Heart right ventricle (tissue), 16 donors: ENCODE measurements around the gene NRROS. TPM values are rescaled to one million over a fixed set of nuclear protein-coding genes. Genes with fewer than 3 reads are reported as not detected.

Experiments used
- ATAC-seq, 8 donors: fragments of 200-7000 bp; cut with Tn5 transposase; one replicate each; pipeline ENCODE4 v1.9.1; 2020; ENCODE audit warnings: mild to moderate bottlenecking in 8 of 8, moderate library complexity in 8 of 8, moderate number of reproducible peaks in 1 of 8
- DNase-seq, 2 donors: peaks; one replicate each; pipeline ENCODE4 v3.0.0-alpha.2; 2020
- H3K27ac ChIP-seq, 10 donors: fragments of 200-600 bp; sonication (generic) in 2 of 10; one replicate each; pipeline versions ENCODE4 v1.5.0 to v1.8.0; 2020 to 2022; ENCODE audit warnings: mild to moderate bottlenecking in 3 of 10
- H3K27me3 ChIP-seq, 7 donors: fragments of 200-600 bp; one replicate each; pipeline ENCODE4 v1.8.0; 2021 to 2022; ENCODE audit warnings: mild to moderate bottlenecking in 2 of 7
- H3K36me3 ChIP-seq, 9 donors: fragments of 200-600 bp; sonication (generic) in 1 of 9; one replicate each; pipeline versions ENCODE4 v1.5.0 to v1.8.0; 2020 to 2022; ENCODE audit warnings: mild to moderate bottlenecking in 2 of 9
- H3K4me1 ChIP-seq, 9 donors: fragments of 200-600 bp; sonication (generic) in 1 of 9; one replicate each; pipeline versions ENCODE4 v1.5.0 to v1.8.0; 2020 to 2022; ENCODE audit warnings: mild to moderate bottlenecking in 4 of 9
- H3K4me3 ChIP-seq, 10 donors: fragments of 200-600 bp; sonication (generic) in 2 of 10; one replicate each; pipeline versions ENCODE4 v1.5.0 to v1.8.0; 2020 to 2022; ENCODE audit warnings: mild to moderate bottlenecking in 7 of 10, moderate library complexity in 2 of 10
- H3K9me3 ChIP-seq, 11 donors: fragments of 200-600 bp in 10 of 11; sonication (generic) in 2 of 11; one replicate each; pipeline versions ENCODE4 v1.5.0 to v1.8.0; 2013 to 2022; ENCODE audit warnings: mild to moderate bottlenecking in 2 of 11, control low read depth in 1 of 11, moderate library complexity in 1 of 11
- WGBS, 2 donors: extraction: QIAGEN DNeasy Blood & Tissue Kit; methylation state at CpG; one replicate each; pipeline ENCODE4 v1.1.7; 2013; ENCODE audit warnings: inconsistent platforms in 1 of 2; 5-methylcytosine and 5-hydroxymethylcytosine counted together
- intact Hi-C, 10 donors: fragments of 100-400 bp; cut with DNase I; formaldehyde crosslinking; loops; one replicate each; pipeline versions ENCODE4 v1.11.1 to v1.14.2; 2022
- polyA plus RNA-seq, 2 donors: library from polyadenylated mRNA; stranded (reverse); fragments of 200-250 nt; gene quantifications; one replicate each; pipeline ENCODE4 v1.2.3, GENCODE V29; 2013
- total RNA-seq, 10 donors: library from RNA; stranded (reverse); fragmentation: NEBNext Ultra II Directional in 3 of 10; extraction: Animal tissue kit (Norgen Biotek cat#: 25700) in 3 of 10; gene quantifications; one replicate each; pipeline versions ENCODE4 v1.2.1 to v1.2.4, GENCODE V29; 2021 to 2023
- TF ChIP-seq, protein P1 (sequence below), 9 donors: fragments of 200-600 bp; sonication (generic) in 2 of 9; IDR thresholded peaks; one replicate each; pipeline versions ENCODE4 v1.5.0 to v1.8.0; 2021 to 2022; ENCODE audit warnings: antibody characterized with exemption in 9 of 9, mild to moderate bottlenecking in 5 of 9, moderate library complexity in 1 of 9
- donor health status: Arrhythmogenic right ventricular cardiomyopathy.
- donor health status: ischemic (EF 13 %, LVEDD 7.1; RV severe dilation, severe dysfunction).
- donor health status: healthy with polysubstance abuse.
- donor health status: DM: no; HTN: yes; CAD: no.
- donor health status: DM: no; HTN: no; CAD: no.
- donor health status: ischemic (EF 25% LVEDD 6.9; RV normal size, moderate dysfunction).
- donor health status: ischemic (EF 25% LVEDD 5.7; RV mildly dilated, moderate dysfunction).
- donor health status: healthy.
- donor health status: DM: yes; HTN: yes; CAD: no.
- donor health status: Ischemic cardiomyopathy.
- donor health status: ischemic (EF 35%, LVEDD 5.7; RV mildly dilated, moderate dysfunction).
- donor health status: nonischemic (EF 11% LVEDD 7.7; RV severe dilation, severe dysfunction).
- donor health status: DM: yes; HTN: yes; CAD: no.
- donor health status: PGD.
- donor health status: ischemic (EF 29% LVEDD 5.4; RV normal size, mild dysfunction).
- donor health status: nonischemic (EF 23%, LVEDD 6.1; RV moderate dilation, normal function).

NRROS gene
- total and polyA plus RNA-seq, 12 donors = 1.1 to 11.7 (median 2.7) TPM

DNA sequence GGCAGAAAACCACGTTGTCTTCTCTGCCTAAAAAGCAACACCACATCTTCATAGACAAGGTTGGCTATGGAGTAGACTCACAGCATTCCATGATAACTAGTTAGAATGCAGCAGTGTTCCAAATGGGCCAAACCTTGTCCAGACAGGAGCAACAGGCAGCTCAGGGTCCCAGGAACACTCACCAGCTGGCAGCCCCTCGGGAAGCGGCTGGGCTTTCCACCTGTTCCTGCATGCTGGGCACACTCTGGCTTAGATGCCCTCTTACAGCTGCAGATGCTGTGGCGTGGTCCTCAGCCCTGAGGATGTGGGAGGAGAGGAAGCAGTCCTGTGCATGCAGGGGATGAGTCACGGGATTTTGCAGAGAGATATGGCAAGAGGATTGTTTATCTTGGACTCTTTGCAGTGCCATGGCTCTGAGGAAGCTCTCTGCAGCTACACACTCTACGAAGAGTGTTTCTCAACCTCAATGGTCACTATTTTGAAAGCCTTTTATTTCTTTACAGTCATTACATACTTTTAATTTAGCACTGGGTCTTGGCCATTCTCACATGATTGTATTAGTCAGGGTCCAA lies 11.3 kb downstream of the NRROS start:
- 34 to 43% methylated on average over 6 of the region's 6 CpGs for WGBS, 2 donors
- peaks cover 0 to 6% (median 0%) of the 10 kb centered on the region in 7 donors for H3K27me3 ChIP-seq
- peaks cover 2 to 64% (median 33%) of the 10 kb centered on the region in 9 donors for H3K4me1 ChIP-seq
- peaks cover 0 to 40% (median 0%) of the 10 kb centered on the region in 9 donors for H3K36me3 ChIP-seq
- H3K4me3 ChIP-seq = no peak overlapping the region
- peak overlapping the region in 6 of 10 donors; percentile 34 to 82 (median 56) for H3K27ac ChIP-seq
- TF ChIP-seq, protein P1, sequence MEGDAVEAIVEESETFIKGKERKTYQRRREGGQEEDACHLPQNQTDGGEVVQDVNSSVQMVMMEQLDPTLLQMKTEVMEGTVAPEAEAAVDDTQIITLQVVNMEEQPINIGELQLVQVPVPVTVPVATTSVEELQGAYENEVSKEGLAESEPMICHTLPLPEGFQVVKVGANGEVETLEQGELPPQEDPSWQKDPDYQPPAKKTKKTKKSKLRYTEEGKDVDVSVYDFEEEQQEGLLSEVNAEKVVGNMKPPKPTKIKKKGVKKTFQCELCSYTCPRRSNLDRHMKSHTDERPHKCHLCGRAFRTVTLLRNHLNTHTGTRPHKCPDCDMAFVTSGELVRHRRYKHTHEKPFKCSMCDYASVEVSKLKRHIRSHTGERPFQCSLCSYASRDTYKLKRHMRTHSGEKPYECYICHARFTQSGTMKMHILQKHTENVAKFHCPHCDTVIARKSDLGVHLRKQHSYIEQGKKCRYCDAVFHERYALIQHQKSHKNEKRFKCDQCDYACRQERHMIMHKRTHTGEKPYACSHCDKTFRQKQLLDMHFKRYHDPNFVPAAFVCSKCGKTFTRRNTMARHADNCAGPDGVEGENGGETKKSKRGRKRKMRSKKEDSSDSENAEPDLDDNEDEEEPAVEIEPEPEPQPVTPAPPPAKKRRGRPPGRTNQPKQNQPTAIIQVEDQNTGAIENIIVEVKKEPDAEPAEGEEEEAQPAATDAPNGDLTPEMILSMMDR (IDR thresholded peaks at IDR 0.05) = no peak
- peak; percentile 75 to 96 (median 90) for ATAC-seq
- peak; percentile 42 to 58 for DNase-seq
- intact Hi-C loops = loop anchor here in 1 of 10 donors (5.0 kb wide), 1 partner anchor 39 kb away; no protein-coding TSS in a partner anchor
- H3K9me3 ChIP-seq = no peaks in the 10 kb centered on the region

DNA sequence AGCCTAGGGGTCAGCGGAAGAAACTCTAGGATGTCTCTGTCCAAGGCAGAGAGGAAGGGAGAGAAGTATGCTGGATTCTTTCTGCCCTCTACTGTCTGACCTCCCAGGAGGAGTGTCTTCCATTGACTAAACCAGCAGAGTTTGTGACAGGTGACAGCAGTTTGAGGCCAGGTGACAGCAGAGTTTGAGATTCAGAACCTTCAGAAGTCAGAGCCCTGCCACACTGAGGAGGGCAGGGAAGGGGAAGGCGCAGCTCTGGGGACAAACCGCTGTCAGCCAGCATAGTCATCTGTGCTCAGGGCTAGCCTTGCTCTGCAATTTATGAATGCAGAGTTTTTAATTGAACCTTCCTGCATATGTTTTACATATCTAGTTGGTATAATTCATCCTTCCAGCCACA lies 12.3 kb downstream of the NRROS start:
- Histone ChIP-seq H3K4me3 (no peak overlapping the region), H3K27me3 (peaks cover 0 to 6% (median 0%) of the 10 kb centered on the region in 7 donors), H3K4me1 (peaks cover 2 to 54% (median 33%) of the 10 kb centered on the region in 9 donors), H3K9me3 (no peaks in the 10 kb centered on the region), H3K36me3 (peaks cover 0 to 45% (median 0%) of the 10 kb centered on the region in 9 donors), H3K27ac (peak overlapping the region in 6 of 10 donors; percentile 26 to 82 (median 56))
- TF ChIP-seq, protein P1 (IDR thresholded peaks at IDR 0.05) = no peak
- no peak for ATAC-seq
- 82 to 97% methylated on average over 3 of the region's 3 CpGs for WGBS, 2 donors
- no peak for DNase-seq
- intact Hi-C loops = loop anchor here in 1 of 10 donors (5.0 kb wide), 1 partner anchor 40 kb away; no protein-coding TSS in a partner anchor

DNA sequence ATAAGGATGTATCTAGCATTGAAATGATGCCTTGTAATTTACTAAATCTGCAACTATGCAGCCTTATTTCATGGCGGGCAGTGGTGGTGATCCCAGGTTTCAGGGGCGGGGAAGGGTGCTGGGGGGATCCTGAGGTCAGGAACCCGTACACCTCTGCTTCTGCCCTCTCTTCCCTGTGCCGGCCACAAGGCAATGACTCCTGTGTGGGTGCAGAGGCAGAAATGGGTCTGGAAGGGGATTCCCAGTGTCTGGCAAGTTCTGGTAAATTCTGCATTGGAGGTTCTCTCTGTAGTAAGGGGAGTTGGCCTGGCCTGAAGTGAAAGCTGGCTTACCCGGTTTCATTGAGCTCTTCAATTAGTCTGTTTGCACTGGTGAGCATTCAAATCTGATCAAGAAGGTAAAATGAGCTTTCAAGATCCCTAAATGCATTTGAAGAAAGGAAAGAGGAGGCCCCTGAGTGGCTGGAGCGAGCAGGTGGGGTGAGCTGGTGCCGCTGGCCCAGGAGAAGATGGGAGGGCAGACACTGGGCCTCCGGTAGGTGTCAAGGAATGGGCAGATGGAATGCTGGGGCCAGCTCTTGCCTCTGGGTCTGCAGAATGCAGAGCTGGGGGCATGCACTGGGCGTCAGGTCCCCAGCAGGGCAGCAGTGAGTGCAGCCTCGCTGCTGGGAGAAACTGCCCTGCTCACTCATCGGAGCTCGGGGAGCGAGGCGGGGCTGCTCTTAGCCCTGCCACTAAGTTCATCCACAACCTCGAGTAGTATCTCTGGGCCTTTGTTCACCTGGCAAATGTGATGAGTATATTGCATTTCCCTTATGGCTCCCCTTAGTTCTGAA lies 13.7 kb downstream of the NRROS start:
- DNase-seq = no peak
- no peak for ATAC-seq
- peak overlapping the region in 2 of 10 donors; percentile 22 to 56 for H3K27ac ChIP-seq
- no peaks in the 10 kb centered on the region for H3K9me3 ChIP-seq
- H3K36me3 ChIP-seq = peaks cover 0 to 50% (median 0%) of the 10 kb centered on the region in 9 donors
- TF ChIP-seq, protein P1 (IDR thresholded peaks at IDR 0.05) = no peak
- H3K4me3 ChIP-seq = no peak overlapping the region
- peaks cover 2 to 44% (median 33%) of the 10 kb centered on the region in 9 donors for H3K4me1 ChIP-seq
- 83 to 88% methylated on average over 15 of the region's 15 CpGs for WGBS, 2 donors
- H3K27me3 ChIP-seq = peaks cover 0 to 6% (median 0%) of the 10 kb centered on the region in 7 donors
- intact Hi-C loops = loop anchor here in 1 of 10 donors (5.0 kb wide), 1 partner anchor 41 kb away; no protein-coding TSS in a partner anchor

DNA sequence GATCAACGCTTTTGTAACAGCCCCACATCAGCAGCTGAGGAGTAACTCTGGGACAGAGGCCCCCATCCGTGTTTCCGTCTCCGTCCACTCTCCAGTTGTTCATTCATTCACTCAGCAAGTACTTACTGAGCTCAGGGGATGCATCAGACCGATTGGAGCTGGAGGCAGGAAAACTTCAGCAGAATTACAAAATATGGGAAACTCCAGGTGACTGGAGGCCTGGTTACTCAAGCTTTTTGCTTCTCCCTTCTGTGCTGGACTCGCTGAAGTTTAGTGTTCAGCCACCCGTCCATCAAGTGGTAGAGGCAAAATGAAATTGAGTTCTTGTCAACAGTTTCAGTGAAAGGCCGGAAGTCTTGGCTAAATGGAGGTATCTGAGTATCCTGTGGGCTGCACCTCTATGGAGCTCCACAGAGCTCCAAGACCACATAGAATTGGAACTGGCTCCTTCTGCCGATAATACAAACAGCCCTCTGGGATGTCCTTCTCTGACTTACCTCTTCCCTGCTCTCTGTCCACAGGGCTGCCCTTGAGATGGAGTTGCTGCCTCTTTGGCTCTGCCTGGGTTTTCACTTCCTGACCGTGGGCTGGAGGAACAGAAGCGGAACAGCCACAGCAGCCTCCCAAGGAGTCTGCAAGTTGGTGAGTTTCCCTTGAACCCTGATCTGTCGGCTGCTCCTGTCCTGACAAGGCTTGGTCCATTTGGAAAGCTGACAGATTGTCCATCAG lies 14.7 kb downstream of the NRROS start:
- Histone ChIP-seq H3K36me3 (peaks cover 0 to 52% (median 0%) of the 10 kb centered on the region in 9 donors), H3K4me1 (peaks cover 2 to 42% (median 33%) of the 10 kb centered on the region in 9 donors), H3K9me3 (no peaks in the 10 kb centered on the region), H3K4me3 (no peak overlapping the region), H3K27ac (no peak overlapping the region), H3K27me3 (peaks cover 0 to 3% (median 0%) of the 10 kb centered on the region in 7 donors)
- TF ChIP-seq, protein P1 (IDR thresholded peaks at IDR 0.05) = no peak
- 77 to 87% methylated on average over 12 of the region's 12 CpGs for WGBS, 2 donors
- DNase-seq (no peak), ATAC-seq (no peak)
- intact Hi-C loops = loop anchor here in 1 of 10 donors (5.0 kb wide), 1 partner anchor 42 kb away; no protein-coding TSS in a partner anchor
